Amniotic stem cell (primary cell): ENCODE measurements around the gene CEP350.
A peak's percentile ranks its signal among the peaks of the same experiment; 100 is the strongest.

Experiments used
- DNase-seq: peaks from one replicate; lab custom pipeline; 2025; lab: John Stamatoyannopoulos, UW

Gene CEP350, protein sequence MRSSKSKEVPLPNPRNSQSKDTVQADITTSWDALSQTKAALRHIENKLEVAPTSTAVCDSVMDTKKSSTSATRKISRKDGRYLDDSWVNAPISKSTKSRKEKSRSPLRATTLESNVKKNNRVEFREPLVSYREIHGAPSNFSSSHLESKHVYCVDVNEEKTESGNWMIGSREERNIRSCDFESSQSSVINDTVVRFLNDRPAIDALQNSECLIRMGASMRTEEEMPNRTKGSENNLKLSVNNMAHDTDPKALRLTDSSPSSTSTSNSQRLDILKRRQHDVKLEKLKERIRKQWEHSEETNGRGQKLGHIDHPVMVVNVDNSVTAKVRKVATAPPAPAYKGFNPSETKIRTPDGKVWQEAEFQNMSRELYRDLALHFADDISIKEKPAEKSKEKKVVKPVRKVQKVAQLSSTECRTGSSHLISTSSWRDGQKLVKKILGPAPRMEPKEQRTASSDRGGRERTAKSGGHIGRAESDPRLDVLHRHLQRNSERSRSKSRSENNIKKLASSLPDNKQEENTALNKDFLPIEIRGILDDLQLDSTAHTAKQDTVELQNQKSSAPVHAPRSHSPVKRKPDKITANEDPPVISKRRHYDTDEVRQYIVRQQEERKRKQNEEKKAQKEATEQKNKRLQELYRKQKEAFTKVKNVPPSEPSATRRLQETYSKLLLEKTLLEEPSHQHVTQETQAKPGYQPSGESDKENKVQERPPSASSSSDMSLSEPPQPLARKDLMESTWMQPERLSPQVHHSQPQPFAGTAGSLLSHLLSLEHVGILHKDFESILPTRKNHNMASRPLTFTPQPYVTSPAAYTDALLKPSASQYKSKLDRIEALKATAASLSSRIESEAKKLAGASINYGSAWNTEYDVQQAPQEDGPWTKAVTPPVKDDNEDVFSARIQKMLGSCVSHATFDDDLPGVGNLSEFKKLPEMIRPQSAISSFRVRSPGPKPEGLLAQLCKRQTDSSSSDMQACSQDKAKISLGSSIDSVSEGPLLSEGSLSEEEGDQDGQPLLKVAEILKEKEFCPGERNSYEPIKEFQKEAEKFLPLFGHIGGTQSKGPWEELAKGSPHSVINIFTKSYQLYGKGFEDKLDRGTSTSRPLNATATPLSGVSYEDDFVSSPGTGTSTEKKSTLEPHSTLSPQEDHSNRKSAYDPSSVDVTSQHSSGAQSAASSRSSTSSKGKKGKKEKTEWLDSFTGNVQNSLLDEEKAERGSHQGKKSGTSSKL (N-terminal part only)

DNA sequence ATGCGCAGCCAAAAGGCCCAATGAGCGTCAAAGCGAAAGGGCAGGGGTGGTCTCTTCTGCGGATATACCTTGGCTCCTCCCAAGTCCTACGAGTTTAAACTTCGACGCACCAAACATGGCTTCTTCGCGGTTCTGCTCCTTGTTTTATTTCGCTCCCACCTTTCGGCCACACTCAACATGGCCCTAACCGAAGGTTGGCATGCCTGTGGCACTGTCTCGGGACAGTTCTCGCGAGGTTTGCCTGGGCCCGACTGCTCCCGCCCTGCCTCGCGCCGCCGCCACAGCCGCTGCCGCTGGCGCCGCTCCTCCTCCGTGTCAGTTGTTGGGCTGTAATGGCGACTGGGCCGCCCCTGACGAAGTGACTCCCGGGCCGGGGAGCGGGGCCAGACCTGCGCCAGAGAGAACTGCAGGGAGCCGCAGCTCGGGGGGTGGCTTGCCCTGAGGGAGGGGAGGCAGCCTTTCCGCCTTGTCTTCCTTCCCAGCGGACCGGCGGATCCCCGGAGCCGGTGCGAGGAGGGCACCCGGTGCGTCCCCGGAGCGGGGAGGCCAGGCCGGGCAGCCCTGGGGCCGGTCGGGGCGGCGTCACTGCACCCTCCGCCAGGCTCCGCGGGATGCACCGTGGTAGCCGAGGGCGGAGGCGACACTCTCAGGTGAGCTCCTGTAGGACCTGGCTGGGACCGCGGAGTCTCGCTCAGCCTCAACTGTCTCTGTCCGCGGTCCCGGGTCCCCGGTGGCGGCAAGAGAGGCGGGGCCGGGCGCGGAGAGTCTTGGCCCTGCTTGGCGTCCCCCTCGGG lies at the start of gene CEP350:
TSS of gene CEP350 (plus strand) at position 318 of the 794 bp plus-strand sequence. CDS start 31,372 bp downstream, outside the sequence.
- peak; percentile 98 for DNase-seq

DNA sequence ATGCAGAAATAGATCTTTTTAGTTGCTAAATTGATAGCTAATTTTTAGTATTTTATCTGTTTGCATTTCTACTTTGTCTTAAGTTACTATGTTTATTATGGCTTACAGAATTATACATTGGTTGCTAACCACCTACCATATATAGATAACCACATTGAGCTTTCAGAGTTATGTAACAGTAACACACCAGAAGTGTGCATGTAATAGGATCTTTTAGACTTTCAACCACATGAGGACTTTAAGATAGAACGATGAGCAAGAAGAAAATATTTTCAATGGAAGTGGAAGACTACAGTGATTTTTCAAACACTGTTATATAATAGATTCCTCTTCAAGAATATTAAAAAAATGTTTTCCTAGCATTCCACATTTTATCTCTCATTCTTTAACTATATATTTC lies 43.7 kb upstream of the CEP350 start:
- DNase-seq = no peak

DNA sequence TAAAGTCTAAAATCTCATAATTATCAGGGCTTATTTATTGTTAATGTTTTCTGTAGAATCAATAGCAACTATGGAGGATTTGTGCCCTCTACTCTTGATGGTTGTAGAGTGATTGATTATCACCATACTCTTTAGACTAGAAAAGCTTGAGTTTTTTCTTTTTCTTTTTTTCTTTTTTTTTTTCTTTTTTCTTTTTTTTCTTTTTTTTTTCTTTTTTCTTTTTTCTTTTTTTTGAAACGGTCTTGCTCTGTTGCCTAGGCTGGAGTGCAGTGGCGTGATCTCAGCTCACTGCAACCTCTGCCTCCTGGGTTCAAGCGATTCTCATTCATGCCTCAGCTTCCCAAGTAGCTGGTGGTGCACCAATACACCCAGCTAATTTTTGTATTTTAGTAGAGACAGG lies 42.8 kb upstream of the CEP350 start:
- no peak for DNase-seq

DNA sequence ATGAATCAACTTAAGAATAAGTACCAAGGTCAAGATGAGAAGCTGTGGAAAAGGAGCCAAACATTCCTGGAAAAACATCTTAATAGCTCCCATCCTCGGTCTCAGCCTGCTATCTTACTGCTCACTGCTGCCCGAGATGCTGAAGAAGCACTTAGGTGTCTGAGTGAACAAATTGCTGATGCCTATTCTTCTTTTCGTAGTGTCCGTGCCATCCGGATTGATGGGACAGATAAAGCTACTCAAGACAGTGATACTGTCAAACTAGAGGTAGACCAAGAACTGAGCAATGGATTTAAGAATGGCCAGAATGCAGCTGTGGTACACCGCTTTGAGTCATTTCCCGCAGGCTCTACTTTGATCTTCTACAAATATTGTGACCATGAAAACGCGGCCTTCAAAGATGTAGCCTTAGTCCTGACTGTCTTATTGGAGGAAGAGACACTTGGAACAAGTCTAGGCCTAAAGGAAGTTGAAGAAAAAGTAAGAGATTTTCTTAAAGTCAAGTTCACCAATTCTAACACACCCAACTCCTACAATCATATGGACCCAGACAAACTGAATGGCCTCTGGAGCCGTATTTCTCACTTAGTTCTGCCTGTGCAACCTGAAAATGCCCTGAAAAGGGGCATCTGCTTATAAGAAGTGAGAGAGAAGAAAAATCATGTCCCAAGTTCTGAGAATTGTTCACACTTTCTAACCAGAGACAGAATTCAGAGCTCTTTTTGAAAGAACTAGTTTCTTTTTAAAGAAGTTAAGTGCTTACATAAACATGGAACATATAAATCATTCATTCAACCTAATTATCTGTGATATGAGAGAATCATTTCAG lies 36.8 kb upstream of the CEP350 start:
- no peak for DNase-seq

GRCh38 chr1:179921472-179921871 lies 33.1 kb upstream of the CEP350 start:
- no peak for DNase-seq

DNA sequence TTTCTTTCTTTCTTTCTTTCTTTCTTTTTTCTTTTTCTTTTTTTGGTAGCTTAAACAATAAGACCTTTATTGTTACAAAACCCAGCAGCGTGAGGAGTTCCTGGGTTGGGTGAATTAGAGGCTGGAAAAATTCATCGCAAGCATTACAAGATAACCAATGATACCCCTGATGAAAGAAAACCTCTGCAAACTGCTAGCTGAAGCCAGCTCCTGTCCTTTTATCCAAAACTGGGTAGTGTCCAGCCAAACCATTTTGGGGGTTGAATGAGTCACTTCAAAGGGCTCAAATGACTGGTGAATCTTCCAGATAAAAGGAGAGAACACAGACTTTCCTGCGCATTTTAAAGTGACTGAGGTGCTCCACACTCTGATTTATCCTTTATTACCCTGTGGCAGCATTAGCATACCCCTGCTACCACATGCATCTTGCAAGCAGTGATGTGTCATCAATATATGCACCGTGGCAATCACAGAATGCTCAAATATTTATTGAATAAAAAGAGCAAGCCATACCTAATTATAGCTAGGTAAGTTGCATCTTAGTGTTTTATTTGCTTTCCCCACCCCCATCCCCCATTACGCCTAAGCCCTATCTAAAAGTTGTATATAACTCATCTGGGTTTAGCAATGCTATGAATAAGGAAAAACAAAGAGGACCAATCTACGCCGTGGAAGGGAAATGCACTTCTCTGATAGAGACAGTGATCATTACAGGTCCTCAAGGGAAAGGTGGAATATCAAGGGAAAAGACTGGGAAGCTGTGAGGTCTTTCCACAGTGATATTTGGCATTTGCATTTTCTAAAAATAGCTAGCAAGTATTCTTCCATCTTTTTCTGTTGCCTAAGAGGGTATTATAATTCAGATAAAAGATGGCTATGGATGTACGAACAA lies 32.4 kb upstream of the CEP350 start:
- DNase-seq = no peak

GRCh38 chr1:179923029-179923428 lies 31.6 kb upstream of the CEP350 start:
- DNase-seq = no peak

- DNase-seq = no peak
Measured at GRCh38 chr1:179924268-179924667, 30.3 kb upstream of the CEP350 start.

DNA sequence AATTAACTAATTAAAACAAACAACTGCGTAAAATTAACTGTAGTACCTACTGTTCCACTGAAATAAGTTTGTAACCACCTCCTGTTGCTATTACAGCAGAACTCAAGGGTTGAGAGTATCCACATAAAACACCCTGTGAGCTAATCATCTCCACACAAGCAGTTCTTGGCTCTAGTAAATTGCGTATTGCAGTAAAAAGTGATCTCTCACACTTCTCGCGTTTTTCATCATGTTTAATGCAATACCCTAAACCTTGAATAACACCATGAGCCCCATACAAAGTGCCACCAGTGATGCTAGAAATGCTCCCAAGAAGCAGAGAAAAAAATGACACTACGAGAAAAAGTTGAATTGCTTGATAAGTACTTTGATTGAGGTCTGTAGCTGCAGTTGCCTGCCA lies 29.3 kb upstream of the CEP350 start:
- no peak for DNase-seq

DNA sequence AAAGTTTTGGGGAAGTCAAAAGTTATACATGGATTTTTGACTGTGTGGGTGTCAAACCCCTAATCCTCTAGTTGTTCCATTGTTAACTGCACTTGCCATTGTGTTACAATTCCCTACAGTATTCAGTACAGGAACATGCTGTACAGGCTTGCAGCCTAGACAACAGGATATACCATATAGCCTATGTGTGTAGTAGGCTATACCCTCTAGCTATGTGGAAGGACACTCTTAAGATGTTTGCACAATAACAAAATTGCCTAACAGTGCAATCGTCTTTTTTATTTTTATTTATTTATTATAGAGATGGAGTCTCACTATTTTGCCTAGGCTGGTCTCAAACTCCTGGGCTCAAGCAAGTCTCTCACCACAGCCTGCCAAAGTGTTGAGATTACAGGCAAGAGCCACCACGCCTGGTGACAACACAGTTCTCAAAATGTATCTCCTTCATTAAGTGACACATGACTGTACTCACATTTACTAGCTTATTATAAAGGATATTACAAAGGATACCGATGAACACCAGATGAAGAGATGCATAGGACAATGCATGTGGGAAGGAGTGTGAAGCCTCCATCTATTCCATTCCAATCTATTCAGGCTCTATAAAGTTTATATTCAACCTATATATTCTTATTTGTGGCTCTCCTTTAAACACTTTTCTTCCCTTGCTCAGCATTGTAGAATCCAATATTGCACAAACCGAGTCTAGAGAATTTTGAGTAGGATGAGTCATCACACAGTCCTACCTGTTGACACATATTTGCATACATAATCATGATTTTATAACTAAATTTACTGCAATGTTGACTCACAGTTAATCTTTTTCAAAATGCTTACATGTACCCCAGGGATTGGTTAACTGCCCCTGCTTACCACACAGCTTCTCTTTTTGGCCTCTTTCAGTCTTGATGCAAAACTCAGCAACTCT lies 28.4 kb upstream of the CEP350 start:
- no peak for DNase-seq

DNA sequence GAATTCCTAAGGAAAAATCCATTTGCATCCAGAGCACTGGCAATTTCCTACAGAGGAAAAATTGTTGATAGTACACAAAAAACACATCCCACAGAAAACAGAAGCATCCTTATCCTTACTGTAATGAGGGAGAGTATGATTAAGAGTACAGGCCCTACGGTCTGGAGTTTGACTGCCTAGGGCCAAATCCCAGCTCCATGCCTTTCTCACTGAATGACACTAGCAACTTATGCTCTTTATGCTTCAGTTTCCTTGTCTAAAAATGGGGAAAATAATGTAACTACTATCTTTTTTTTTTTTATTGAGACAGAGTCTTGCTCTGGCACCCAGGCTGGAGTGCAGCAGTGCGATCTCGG lies 27.8 kb upstream of the CEP350 start:
- DNase-seq = no peak

GRCh38 chr1:179929955-179930798 lies 24.4 kb upstream of the CEP350 start:
- no peak for DNase-seq

DNA sequence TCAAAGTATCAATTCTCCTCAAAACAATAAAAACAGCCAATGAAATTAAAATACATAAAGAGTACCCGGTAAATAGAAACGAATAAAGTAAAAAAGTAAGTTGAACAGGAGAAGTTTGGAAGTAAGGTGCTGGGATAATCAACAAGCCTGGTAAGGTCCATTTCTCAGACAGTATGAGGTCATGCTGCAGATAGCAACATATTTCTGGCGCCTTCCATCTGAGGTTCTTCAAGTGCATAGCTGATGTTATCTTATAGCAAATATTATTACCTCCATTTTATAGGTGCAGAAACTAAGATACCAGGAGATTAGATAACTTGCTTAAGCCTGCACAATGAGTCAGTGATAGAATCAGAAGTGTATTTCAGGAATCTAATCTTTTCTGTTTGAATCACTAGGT lies 23.7 kb upstream of the CEP350 start:
- no peak for DNase-seq

GRCh38 chr1:179933219-179933618 lies 21.4 kb upstream of the CEP350 start:
- DNase-seq = no peak

DNA sequence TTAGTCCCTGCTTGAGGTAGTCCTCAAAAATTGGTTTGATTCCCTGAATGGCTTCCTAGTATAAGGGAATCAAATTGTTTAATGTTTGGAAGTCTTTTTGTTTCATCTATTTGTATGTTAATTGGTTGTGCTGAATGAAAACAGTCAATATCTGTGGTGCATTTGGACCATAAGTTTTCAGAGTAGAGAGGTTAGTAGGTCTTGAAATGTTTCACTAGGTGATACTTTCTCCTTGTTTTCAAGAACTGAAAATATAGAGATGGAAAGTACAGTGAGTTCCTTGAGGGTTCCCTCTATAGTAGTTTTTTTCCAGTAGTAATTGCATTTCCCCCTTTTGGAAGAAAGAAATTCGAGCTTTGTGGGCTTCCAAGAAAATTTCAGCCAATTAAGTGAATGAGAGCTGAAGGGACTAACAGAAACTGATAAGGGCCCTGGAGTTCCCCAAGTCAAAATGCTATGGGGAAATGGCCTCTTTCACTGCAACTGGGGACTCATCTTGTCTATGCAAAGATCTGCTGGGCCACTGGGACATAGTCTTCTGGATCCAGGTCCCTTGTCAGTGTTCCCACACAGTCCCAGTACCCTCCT lies 18.6 kb upstream of the CEP350 start:
- no peak for DNase-seq

GRCh38 chr1:179937668-179938254 lies 16.8 kb upstream of the CEP350 start:
- DNase-seq = no peak

- DNase-seq = no peak
Measured at GRCh38 chr1:179938752-179939151, 15.9 kb upstream of the CEP350 start.
